GM23248 (cell line): ENCODE measurements around the gene ASAP2. TPM values are rescaled to one million over a fixed set of nuclear protein-coding genes. Genes with fewer than 3 reads are reported as not detected.
A peak's percentile ranks its signal among the peaks of the same experiment; 100 is the strongest.

Experiments
- DNase-seq: peaks from one replicate; pipeline ENCODE4 v3.0.0-alpha.2; 2015
- H2AFZ ChIP-seq: fragments of 200-600 bp; sonication (generic); 2 replicates; pipeline ENCODE4 v1.6.1; 2016; ENCODE audit warnings: antibody characterized with exemption
- H3F3A ChIP-seq: fragments of 200-600 bp; sonication (generic); 2 replicates; pipeline ENCODE4 v1.6.1; 2016; ENCODE audit warnings: mild to moderate bottlenecking, antibody characterized with exemption, mixed run types; ENCODE audit not compliant: insufficient read depth
- H3K27ac ChIP-seq: fragments of 200-600 bp; sonication (generic); 2 replicates; pipeline ENCODE4 v1.5.1; 2016; ENCODE audit warnings: mild to moderate bottlenecking
- H3K27me3 ChIP-seq: fragments of 200-600 bp; sonication (generic); replicated peaks from 2 replicates; pipeline ENCODE4 v1.6.1; 2016; ENCODE audit warnings: mild to moderate bottlenecking; ENCODE audit not compliant: insufficient read depth
- H3K36me3 ChIP-seq: fragments of 200-600 bp; sonication (generic); 2 replicates; pipeline ENCODE4 v1.6.1; 2016; ENCODE audit warnings: low read depth, mild to moderate bottlenecking
- H3K4me1 ChIP-seq: fragments of 200-600 bp; sonication (generic); 2 replicates; pipeline ENCODE4 v1.6.1; 2016; ENCODE audit warnings: mild to moderate bottlenecking; ENCODE audit not compliant: insufficient read depth
- H3K4me2 ChIP-seq: fragments of 200-600 bp; sonication (generic); one replicate; pipeline ENCODE4 v1.6.1; 2016; ENCODE audit warnings: mild to moderate bottlenecking; ENCODE audit not compliant: unreplicated experiment
- H3K4me3 ChIP-seq: fragments of 200-600 bp; sonication (generic); 2 replicates; pipeline ENCODE4 v1.5.1; 2016; ENCODE audit warnings: mild to moderate bottlenecking
- H3K79me2 ChIP-seq: fragments of 200-600 bp; sonication (generic); 2 replicates; pipeline ENCODE4 v1.6.1; 2016; ENCODE audit warnings: mild to moderate bottlenecking; ENCODE audit not compliant: insufficient read depth
- H3K9ac ChIP-seq: fragments of 200-600 bp; sonication (generic); 2 replicates; pipeline ENCODE4 v1.6.1; 2016; ENCODE audit warnings: mild to moderate bottlenecking
- H3K9me2 ChIP-seq: fragments of 200-600 bp; sonication (generic); 2 replicates; pipeline ENCODE4 v1.6.1; 2016; ENCODE audit warnings: mixed run types, mild to moderate bottlenecking, moderate library complexity; ENCODE audit not compliant: insufficient read depth
- H3K9me3 ChIP-seq: fragments of 200-600 bp; sonication (generic); one replicate; pipeline ENCODE4 v1.6.1; 2017; ENCODE audit warnings: low read depth
- H4K20me1 ChIP-seq: fragments of 200-600 bp; sonication (generic); 2 replicates; pipeline ENCODE4 v1.6.0; 2016; ENCODE audit not compliant: insufficient read depth
- EZH2 ChIP-seq: fragments of 200-600 bp; sonication (generic); IDR thresholded peaks from 2 replicates; pipeline ENCODE4 v1.6.1; 2018; ENCODE audit warnings: antibody characterized with exemption, mild to moderate bottlenecking; ENCODE audit not compliant: insufficient read depth, poor library complexity, severe bottlenecking
- EZH2phosphoT487 ChIP-seq: fragments of 200-600 bp; sonication (generic); IDR thresholded peaks from 2 replicates; pipeline ENCODE4 v1.6.1; 2018; ENCODE audit warnings: antibody characterized with exemption, moderate library complexity, mild to moderate bottlenecking, low read depth; ENCODE audit not compliant: insufficient read depth
- WGBS, 2 experiments: methylation state at CpG; one replicate each; pipeline ENCODE4 v1.1.6; 2015 to 2017; ENCODE audit warnings: low lambda C conversion rate in 2 of 2, low coverage in 1 of 2; ENCODE audit errors: missing lambda C conversion rate in 2 of 2; 5-methylcytosine and 5-hydroxymethylcytosine counted together
- in situ Hi-C: fragments of 300-500 bp; cut with MboI; formaldehyde crosslinking; loops from 2 replicates; pipeline ENCODE4 v1.15.0; 2020
- polyA plus RNA-seq: library from polyadenylated mRNA; unstranded; fragments of >200 nt; fragmentation: Nextera tagmentation; extraction: Ambion mirVana; gene quantifications from 2 replicates; pipeline ENCODE4 v1.2.1, GENCODE V29; 2016
- total RNA-seq: library from RNA; depleted of rRNA; stranded (reverse); fragments of >200 nt; shearing (Covaris generic); gene quantifications from 2 replicates; pipeline ENCODE4 v1.2.3, GENCODE V29; 2014; rRNA removed

The ASAP2 gene
- total RNA-seq: 49.6 and 54.1 TPM in 2 replicates
- 8.8 and 10.9 TPM in 2 replicates for polyA plus RNA-seq

DNA sequence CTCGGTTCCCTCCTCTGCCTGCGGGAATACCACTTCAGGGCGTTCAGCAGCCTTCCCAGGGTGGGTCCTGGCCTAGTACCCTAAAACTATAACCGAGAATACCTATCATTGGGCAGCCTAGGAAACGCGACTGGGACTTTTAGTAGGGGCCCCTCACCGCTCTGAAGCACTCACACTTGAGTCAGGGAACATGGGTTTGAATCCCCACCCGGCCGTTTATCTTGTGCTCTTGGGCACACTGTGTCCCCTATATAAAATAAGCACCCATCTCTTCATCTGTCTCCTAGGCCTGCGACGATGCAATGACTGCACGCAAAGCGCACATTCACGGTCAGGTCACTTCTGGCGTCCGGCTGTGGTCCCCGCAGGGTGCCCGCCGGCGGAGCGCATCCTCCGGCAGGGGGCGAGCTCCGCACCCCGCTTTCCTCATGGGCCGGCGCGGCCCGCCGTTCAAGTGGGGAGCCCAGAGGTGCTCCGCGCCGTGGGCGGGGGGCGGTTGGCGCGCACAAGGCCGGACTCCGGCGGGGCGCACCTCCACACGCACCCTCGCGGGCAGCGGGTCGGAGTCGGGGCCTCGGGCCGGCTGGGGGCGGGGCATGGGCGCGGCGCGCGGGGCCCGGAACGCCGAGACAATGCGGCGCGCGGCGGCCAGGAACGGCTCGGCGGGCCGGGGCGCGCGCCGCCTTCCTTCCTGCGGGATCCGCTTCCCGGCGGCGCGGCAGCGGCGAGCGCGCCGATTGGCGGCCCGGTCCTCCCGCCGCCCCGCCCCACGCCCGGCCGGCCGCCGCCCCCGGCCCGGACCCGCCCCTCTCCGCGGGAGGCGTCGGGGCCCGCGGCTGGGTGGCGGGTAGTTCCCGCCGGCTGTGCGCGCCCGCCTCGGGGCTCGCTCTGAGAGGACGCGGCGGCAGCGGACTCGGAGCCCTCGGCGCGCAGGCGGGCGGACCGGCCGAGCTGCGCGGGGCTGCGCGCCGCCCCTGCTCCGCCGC is at the start of gene ASAP2:
Gene ASAP2, plus strand, starts transcription at position 850 of the 986 bp plus-strand sequence. CDS start 293 bp downstream, outside the sequence.
- 5 to 9% methylated on average over 32 to 57 of the region's 128 CpGs for WGBS, 2 experiments
- in situ Hi-C loops: loop anchor here (10.0 kb wide), 1 partner anchor 129 kb away; no protein-coding TSS in a partner anchor
- Histone ChIP-seq H3K79me2 (peaks cover 42% of the 10 kb centered on the region), H3K4me3 (peak within 1 kb of the TSS; percentile 92), H3K4me1 (peaks cover 31% of the 10 kb centered on the region), H2AFZ (peak within 1 kb of the TSS; percentile 63), H3K9ac (peak within 1 kb of the TSS; percentile 94), H3F3A (peaks cover 37% of the 10 kb centered on the region), H3K27ac (peak within 1 kb of the TSS; percentile 77), H4K20me1 (no peaks in the 10 kb centered on the region), H3K4me2 (peak within 1 kb of the TSS; percentile 89), H3K9me2 (no peaks in the 10 kb centered on the region), H3K36me3 (no peaks in the 10 kb centered on the region), H3K27me3 (no peaks in the 10 kb centered on the region), H3K9me3 (no peaks in the 10 kb centered on the region)
- peak; percentile 89 for DNase-seq
- TF ChIP-seq EZH2phosphoT487 (no peak), EZH2 (no peak)

- Histone ChIP-seq H3K4me3 (no peak overlapping the region), H3K27ac (no peak overlapping the region), H3K79me2 (no peaks in the 10 kb centered on the region), H3K9me3 (no peaks in the 10 kb centered on the region), H3K27me3 (no peaks in the 10 kb centered on the region), H4K20me1 (no peaks in the 10 kb centered on the region), H2AFZ (no peak overlapping the region), H3K4me2 (no peak overlapping the region), H3K4me1 (peaks cover 13% of the 10 kb centered on the region), H3K9ac (no peak overlapping the region), H3F3A (peaks cover 11% of the 10 kb centered on the region), H3K9me2 (no peaks in the 10 kb centered on the region), H3K36me3 (no peaks in the 10 kb centered on the region)
- WGBS, 2 experiments: 66 to 70% methylated on average over 10 of the region's 10 CpGs
- DNase-seq: peak; percentile 12
- in situ Hi-C loops: no loop called here
- TF ChIP-seq EZH2: no peak
- TF ChIP-seq EZH2phosphoT487: no peak
These were observed 47.5 kb upstream of the ASAP2 start for GRCh38 chr2:9158786-9159779.

- Histone ChIP-seq H3K9ac (no peak overlapping the region), H3K9me3 (no peaks in the 10 kb centered on the region), H3K27ac (no peak overlapping the region), H3K36me3 (no peaks in the 10 kb centered on the region), H3K79me2 (no peaks in the 10 kb centered on the region), H3F3A (peaks cover 9% of the 10 kb centered on the region; the same call in 1 of the 2 replicates), H3K27me3 (no peaks in the 10 kb centered on the region), H3K4me2 (no peak overlapping the region), H2AFZ (no peak overlapping the region), H3K4me1 (peaks cover 14% of the 10 kb centered on the region), H3K9me2 (no peaks in the 10 kb centered on the region), H3K4me3 (no peak overlapping the region), H4K20me1 (no peaks in the 10 kb centered on the region)
- 87 to 93% methylated on average over 7 of the region's 7 CpGs for WGBS, 2 experiments
- TF ChIP-seq EZH2 (no peak), EZH2phosphoT487 (no peak)
- in situ Hi-C loops: no loop called here
- no peak for DNase-seq
These were observed 45.9 kb upstream of the ASAP2 start for GRCh38 chr2:9160732-9161131.

- H3K27me3 ChIP-seq: no peaks in the 10 kb centered on the region
- H3F3A ChIP-seq: peaks cover 9% of the 10 kb centered on the region; the same call in 1 of the 2 replicates
- peak overlapping the region; percentile 32 for H3K27ac ChIP-seq
- no peak for DNase-seq
- H3K9me2 ChIP-seq: no peaks in the 10 kb centered on the region
- H3K36me3 ChIP-seq: no peaks in the 10 kb centered on the region
- H3K79me2 ChIP-seq: no peaks in the 10 kb centered on the region
- in situ Hi-C loops: no loop called here
- no peaks in the 10 kb centered on the region for H4K20me1 ChIP-seq
- peak overlapping the region; percentile 60 for H2AFZ ChIP-seq
- H3K9me3 ChIP-seq: no peaks in the 10 kb centered on the region
- peak overlapping the region; percentile 59 for H3K4me2 ChIP-seq
- 72 to 75% methylated on average over 11 of the region's 11 CpGs for WGBS, 2 experiments
- no peak overlapping the region for H3K9ac ChIP-seq
- H3K4me1 ChIP-seq: peaks cover 14% of the 10 kb centered on the region
- no peak for TF ChIP-seq EZH2phosphoT487
- no peak for TF ChIP-seq EZH2
- no peak overlapping the region for H3K4me3 ChIP-seq
These were observed 43.8 kb upstream of the ASAP2 start for GRCh38 chr2:9162841-9163240.
